Karpas-422 (cell line): ENCODE results near the gene TMEM167B. TPM values are rescaled to one million over a fixed set of nuclear protein-coding genes. Genes with fewer than 3 reads are reported as not detected.

ENCODE experiments used
- DNase-seq: peaks from one replicate; pipeline ENCODE4 v3.0.0-alpha.2; 2015
- H2AFZ ChIP-seq: fragments of 200-600 bp; sonication (generic); 2 replicates; pipeline ENCODE4 v1.6.1; 2014; ENCODE audit warnings: antibody characterized with exemption, low read length, mixed read lengths
- H3K27ac ChIP-seq: fragments of 200-600 bp; sonication (generic); 2 replicates; pipeline ENCODE4 v1.5.1; 2014; ENCODE audit warnings: mild to moderate bottlenecking, low read length, moderate library complexity
- H3K27me3 ChIP-seq: fragments of 200-600 bp; sonication (generic); 2 replicates; pipeline ENCODE4 v1.6.1; 2014; ENCODE audit warnings: low read length, mixed read lengths
- H3K36me3 ChIP-seq: fragments of 200-600 bp; sonication (generic); 2 replicates; pipeline ENCODE4 v1.6.1; 2014; ENCODE audit warnings: low read length, mixed read lengths; ENCODE audit not compliant: insufficient read depth
- H3K4me1 ChIP-seq: fragments of 200-600 bp; sonication (generic); 2 replicates; pipeline ENCODE4 v1.6.1; 2014; ENCODE audit warnings: mild to moderate bottlenecking, low read length, mixed read lengths
- H3K4me2 ChIP-seq: fragments of 200-600 bp; sonication (generic); 2 replicates; pipeline ENCODE4 v1.6.1; 2014; ENCODE audit warnings: low read length, low read depth, mild to moderate bottlenecking; ENCODE audit not compliant: poor library complexity, severe bottlenecking
- H3K4me3 ChIP-seq: fragments of 200-600 bp; sonication (generic); 2 replicates; pipeline ENCODE4 v1.5.1; 2014; ENCODE audit warnings: mild to moderate bottlenecking, antibody characterized with exemption, low read length, mixed read lengths
- H3K79me2 ChIP-seq: fragments of 200-600 bp; sonication (generic); 2 replicates; pipeline ENCODE4 v1.6.1; 2014; ENCODE audit warnings: mild to moderate bottlenecking, low read length, mixed read lengths
- H3K9ac ChIP-seq: fragments of 200-600 bp; sonication (generic); 2 replicates; pipeline ENCODE4 v1.6.0; 2014; ENCODE audit warnings: low read length
- H3K9me2 ChIP-seq: fragments of 200-600 bp; sonication (generic), shearing (Covaris generic); replicated peaks from 2 replicates; pipeline ENCODE4 v1.6.0; 2014; ENCODE audit warnings: mild to moderate bottlenecking, low read length, moderate library complexity; ENCODE audit not compliant: insufficient read depth
- H3K9me3 ChIP-seq: fragments of 300-700, 200-600 bp; sonication (generic); 2 replicates; pipeline ENCODE4 v1.6.1; 2014; ENCODE audit warnings: low read length, mixed read lengths
- H4K20me1 ChIP-seq: fragments of 200-600 bp; sonication (generic); 2 replicates; pipeline ENCODE4 v1.6.1; 2014; ENCODE audit warnings: mild to moderate bottlenecking, antibody characterized with exemption, low read length, low read depth; ENCODE audit not compliant: insufficient read depth
- total RNA-seq: library from RNA; depleted of rRNA; stranded (reverse); fragments of >200 nt; shearing (Covaris generic); gene quantifications from 2 replicates; pipeline ENCODE4 v1.2.3, GENCODE V29; 2014; ENCODE audit warnings: low replicate concordance; rRNA removed

The TMEM167B gene
- total RNA-seq, result 11.1 and 18.7 TPM in 2 replicates

- no peaks in the 10 kb centered on the region for H3K9me3 ChIP-seq
- no peaks in the 10 kb centered on the region for H3K27me3 ChIP-seq
- H3K27ac ChIP-seq, result peak within 1 kb of the TSS; percentile 58
- peak within 1 kb of the TSS; percentile 76 for H3K4me3 ChIP-seq
- H3K4me2 ChIP-seq, result peak within 1 kb of the TSS; percentile 83
- peak; percentile 96 for DNase-seq
- no peaks in the 10 kb centered on the region for H4K20me1 ChIP-seq
- peaks cover 24% of the 10 kb centered on the region for H3K4me1 ChIP-seq
- peaks cover 46% of the 10 kb centered on the region for H3K79me2 ChIP-seq
- no peaks in the 10 kb centered on the region for H3K9me2 ChIP-seq
- peak within 1 kb of the TSS; percentile 85 for H2AFZ ChIP-seq
- H3K9ac ChIP-seq, result peak within 1 kb of the TSS; percentile 77
- no peaks in the 10 kb centered on the region for H3K36me3 ChIP-seq
Observed at GRCh38 chr1:109090196-109091077, at the start of gene TMEM167B. Gene TMEM167B, plus strand, starts transcription at chr1:109090764. Its CDS starts 109 bp downstream, at chr1:109090873.

GRCh38 chr1:109040989-109041620 is 49.5 kb upstream of the TMEM167B start:
- H3K9ac ChIP-seq, result peak overlapping the region; percentile 96
- peaks cover 53% of the 10 kb centered on the region for H3K79me2 ChIP-seq
- peak; percentile 82 for DNase-seq
- no peaks in the 10 kb centered on the region for H3K9me3 ChIP-seq
- H3K4me3 ChIP-seq, result peak overlapping the region; percentile 100
- H2AFZ ChIP-seq, result peak overlapping the region; percentile 48
- no peaks in the 10 kb centered on the region for H4K20me1 ChIP-seq
- no peaks in the 10 kb centered on the region for H3K27me3 ChIP-seq
- H3K4me2 ChIP-seq, result peak overlapping the region; percentile 86
- no peaks in the 10 kb centered on the region for H3K9me2 ChIP-seq
- H3K36me3 ChIP-seq, result no peaks in the 10 kb centered on the region
- peak overlapping the region; percentile 70 for H3K27ac ChIP-seq
- peaks cover 16% of the 10 kb centered on the region for H3K4me1 ChIP-seq

GRCh38 chr1:109041621-109042468 is 48.7 kb upstream of the TMEM167B start, which contains the start of gene WDR47:
Gene WDR47, minus strand, starts transcription at chr1:109042102. Its CDS starts 18,590 bp downstream, at chr1:109023512.
- H3K4me1 ChIP-seq, result peaks cover 15% of the 10 kb centered on the region
- peak within 1 kb of the TSS; percentile 100 for H3K4me3 ChIP-seq
- peak; percentile 99 for DNase-seq
- H3K79me2 ChIP-seq, result peaks cover 46% of the 10 kb centered on the region
- peak within 1 kb of the TSS; percentile 96 for H3K9ac ChIP-seq
- peak within 1 kb of the TSS; percentile 70 for H3K27ac ChIP-seq
- peak within 1 kb of the TSS; percentile 86 for H3K4me2 ChIP-seq
- H2AFZ ChIP-seq, result peak within 1 kb of the TSS; percentile 82
- no peaks in the 10 kb centered on the region for H3K9me3 ChIP-seq
- no peaks in the 10 kb centered on the region for H3K9me2 ChIP-seq
- no peaks in the 10 kb centered on the region for H3K27me3 ChIP-seq
- H4K20me1 ChIP-seq, result no peaks in the 10 kb centered on the region
- H3K36me3 ChIP-seq, result no peaks in the 10 kb centered on the region

- no peak overlapping the region for H3K4me3 ChIP-seq
- H3K27me3 ChIP-seq, result no peaks in the 10 kb centered on the region
- no peaks in the 10 kb centered on the region for H4K20me1 ChIP-seq
- no peak overlapping the region for H3K27ac ChIP-seq
- H2AFZ ChIP-seq, result no peak overlapping the region
- DNase-seq, result no peak
- H3K36me3 ChIP-seq, result no peaks in the 10 kb centered on the region
- H3K4me1 ChIP-seq, result peaks cover 4% of the 10 kb centered on the region
- peaks cover 10% of the 10 kb centered on the region for H3K79me2 ChIP-seq
- H3K4me2 ChIP-seq, result no peak overlapping the region
- H3K9me2 ChIP-seq, result no peaks in the 10 kb centered on the region
- no peaks in the 10 kb centered on the region for H3K9me3 ChIP-seq
- H3K9ac ChIP-seq, result no peak overlapping the region
Observed at GRCh38 chr1:109045595-109045994, 45.0 kb upstream of the TMEM167B start.

GRCh38 chr1:109046671-109047070 is 43.9 kb upstream of the TMEM167B start:
- Histone ChIP-seq H3K4me3 (no peak overlapping the region), H4K20me1 (no peaks in the 10 kb centered on the region), H3K9ac (no peak overlapping the region), H3K27me3 (no peaks in the 10 kb centered on the region), H3K9me3 (no peaks in the 10 kb centered on the region), H3K79me2 (no peaks in the 10 kb centered on the region), H3K4me2 (no peak overlapping the region), H2AFZ (no peak overlapping the region), H3K36me3 (no peaks in the 10 kb centered on the region), H3K27ac (no peak overlapping the region), H3K9me2 (no peaks in the 10 kb centered on the region), H3K4me1 (peaks cover 4% of the 10 kb centered on the region)
- no peak for DNase-seq

GRCh38 chr1:109047339-109047738 is 43.2 kb upstream of the TMEM167B start:
- Histone ChIP-seq H4K20me1 (no peaks in the 10 kb centered on the region), H3K4me3 (no peak overlapping the region), H3K4me1 (peaks cover 3% of the 10 kb centered on the region), H3K9ac (no peak overlapping the region), H3K9me2 (no peaks in the 10 kb centered on the region), H2AFZ (no peak overlapping the region), H3K27ac (no peak overlapping the region), H3K27me3 (no peaks in the 10 kb centered on the region), H3K4me2 (no peak overlapping the region), H3K79me2 (no peaks in the 10 kb centered on the region), H3K36me3 (no peaks in the 10 kb centered on the region), H3K9me3 (no peaks in the 10 kb centered on the region)
- DNase-seq, result no peak

GRCh38 chr1:109048335-109048734 is 42.2 kb upstream of the TMEM167B start:
- Histone ChIP-seq H2AFZ (no peak overlapping the region), H3K9me2 (no peaks in the 10 kb centered on the region), H3K4me2 (no peak overlapping the region)

More at GRCh38 chr1:109048335-109048734, 42.2 kb upstream of the TMEM167B start:
- no peaks in the 10 kb centered on the region for H3K9me3 ChIP-seq
- H3K4me1 ChIP-seq, result no peaks in the 10 kb centered on the region; the same call in 1 of the 2 replicates
- H3K4me3 ChIP-seq, result no peak overlapping the region
- no peaks in the 10 kb centered on the region for H4K20me1 ChIP-seq
- H3K79me2 ChIP-seq, result no peaks in the 10 kb centered on the region
- DNase-seq, result no peak
- no peak overlapping the region for H3K9ac ChIP-seq
- H3K36me3 ChIP-seq, result no peaks in the 10 kb centered on the region
- H3K27me3 ChIP-seq, result no peaks in the 10 kb centered on the region
- H3K27ac ChIP-seq, result no peak overlapping the region
